CD8-positive, alpha-beta memory T cell (primary cell): ENCODE results near the gene SEPTIN11. TPM values are rescaled to one million over a fixed set of nuclear protein-coding genes. Genes with fewer than 3 reads are reported as not detected.

Source experiments
- polyA plus RNA-seq: library from polyadenylated mRNA; unstranded; fragments of 300-500 nt; fragmentation: Illumina TruSeq; gene quantifications from one replicate; pipeline ENCODE4 v1.2.3, GENCODE V29; 2021
- total RNA-seq, 2 experiments: library from RNA; stranded (reverse); gene quantifications; one replicate each; pipeline ENCODE4 v1.2.3, GENCODE V29; 2021

Gene SEPTIN11
- total and polyA plus RNA-seq, 3 experiments from 2014 or later, result 34.8 to 56.8 (median 54.3) TPM

Other genes with a start within 250 kb of the SEPTIN11 start
- gene SOWAHB, start 51.6 kb upstream of the SEPTIN11 start, total RNA-seq, result not detected
- gene SOWAHB, start 51.6 kb upstream of the SEPTIN11 start, polyA plus RNA-seq, result not detected
- 100 to 1,000 TPM; 191 to 206 TPM for gene CCNI, start 126.2 kb downstream of the SEPTIN11 start, total RNA-seq
- 325 TPM for gene CCNI, start 126.2 kb downstream of the SEPTIN11 start, polyA plus RNA-seq
- 1 to 10 TPM; 3.7 to 4.0 TPM for gene CCNG2, start 207.5 kb downstream of the SEPTIN11 start, total RNA-seq
- gene CCNG2, start 207.5 kb downstream of the SEPTIN11 start, polyA plus RNA-seq, result 23.9 TPM